Mesothelial cell of epicardium (in vitro differentiated cells): Measurements from ENCODE around the gene MAS1L. TPM values are rescaled to one million over a fixed set of nuclear protein-coding genes. Genes with fewer than 3 reads are reported as not detected.

Experiments
- DNase-seq, 2 experiments: peaks; one replicate each; pipeline ENCODE4 v3.0.0; 2021; ENCODE audit warnings: low spot score in 2 of 2; ENCODE audit not compliant: unreplicated experiment in 2 of 2
- H3K27ac Mint-ChIP-seq: 2 replicates; pipeline ENCODE4 v1.8.0; 2021; ENCODE audit warnings: mixed read lengths
- H3K27me3 Mint-ChIP-seq: 2 replicates; pipeline ENCODE4 v1.8.0; 2021; ENCODE audit warnings: low read depth, mixed read lengths
- H3K36me3 Mint-ChIP-seq: 2 replicates; pipeline ENCODE4 v1.8.0; 2021; ENCODE audit warnings: mixed read lengths
- H3K4me1 Mint-ChIP-seq: 2 replicates; pipeline ENCODE4 v1.8.0; 2021; ENCODE audit warnings: mixed read lengths
- H3K4me3 Mint-ChIP-seq: 2 replicates; pipeline ENCODE4 v1.8.0; 2021; ENCODE audit warnings: mild to moderate bottlenecking, moderate library complexity, mixed read lengths
- H3K9me3 Mint-ChIP-seq: 2 replicates; pipeline ENCODE4 v1.8.0; 2021; ENCODE audit warnings: mixed read lengths
- CTCF ChIP-seq: fragments of 200-600 bp; sonication (generic); IDR thresholded peaks from one replicate; pipeline ENCODE4 v1.5.0; 2021; ENCODE audit warnings: antibody characterized with exemption; ENCODE audit not compliant: unreplicated experiment
- total RNA-seq: library from RNA; stranded (reverse); gene quantifications from 3 replicates; pipeline ENCODE4 v1.2.1, GENCODE V29; 2021

Gene MAS1L
- total RNA-seq, 1 donor from 2014 or later = not detected

GRCh38 chr6:29483186-29483585, 4.6 kb downstream of the MAS1L start:
- no peak overlapping the region for H3K4me3 Mint-ChIP-seq
- no peak for DNase-seq
- peaks cover 12% of the 10 kb centered on the region for H3K27me3 Mint-ChIP-seq
- no peaks in the 10 kb centered on the region for H3K36me3 Mint-ChIP-seq
- no peaks in the 10 kb centered on the region for H3K4me1 Mint-ChIP-seq
- no peak for TF ChIP-seq CTCF
- H3K9me3 Mint-ChIP-seq = peaks cover 11% of the 10 kb centered on the region
- no peak overlapping the region for H3K27ac Mint-ChIP-seq

DNA sequence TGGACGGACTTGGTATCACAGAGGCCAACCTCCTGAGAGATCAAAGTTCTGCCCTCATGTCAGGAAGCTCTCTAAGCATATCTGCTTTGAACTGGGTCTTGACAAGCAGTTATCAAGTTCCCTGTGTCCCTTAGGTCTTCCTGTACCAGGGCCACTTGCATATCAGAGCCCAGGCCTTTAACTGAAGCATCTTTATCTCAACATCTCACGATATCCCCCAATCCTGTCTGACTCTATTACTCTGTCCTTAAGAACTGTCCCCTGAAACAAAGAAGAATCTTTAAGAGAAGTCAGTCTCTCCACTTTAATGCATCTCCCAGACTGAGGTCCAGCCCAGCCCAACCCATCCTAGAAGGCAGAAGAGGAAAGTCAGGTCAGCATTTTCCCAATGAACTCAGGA, 8.2 kb downstream of the MAS1L start:
- Mint-ChIP-seq H3K9me3 (peaks cover 11% of the 10 kb centered on the region), H3K27ac (no peak overlapping the region), H3K4me3 (no peak overlapping the region), H3K27me3 (peaks cover 8% of the 10 kb centered on the region), H3K4me1 (no peaks in the 10 kb centered on the region), H3K36me3 (no peaks in the 10 kb centered on the region)
- no peak for DNase-seq
- TF ChIP-seq CTCF = no peak

DNA sequence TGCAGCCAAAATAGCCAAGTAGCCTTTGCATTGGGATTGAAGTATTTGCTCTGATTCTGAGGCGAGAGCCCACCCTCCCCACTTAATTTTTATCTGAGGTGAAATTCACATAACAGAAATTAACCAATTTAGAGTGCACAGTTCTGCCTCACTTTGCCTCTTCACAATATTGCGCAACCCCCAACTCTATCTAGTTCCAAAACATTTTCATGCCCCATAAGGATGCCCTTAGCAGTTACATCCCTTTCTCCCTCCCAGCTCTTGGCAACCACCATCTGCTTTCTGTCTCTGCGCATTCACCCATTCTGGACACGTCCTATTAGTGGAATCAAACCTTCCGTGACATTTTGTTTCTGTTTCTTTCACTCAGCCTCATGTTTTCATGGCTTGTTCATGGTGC, 9.0 kb downstream of the MAS1L start:
- Mint-ChIP-seq H3K9me3 (peaks cover 11% of the 10 kb centered on the region), H3K27ac (no peak overlapping the region), H3K4me3 (no peak overlapping the region), H3K36me3 (no peaks in the 10 kb centered on the region), H3K4me1 (no peaks in the 10 kb centered on the region), H3K27me3 (peaks cover 8% of the 10 kb centered on the region)
- DNase-seq = no peak
- TF ChIP-seq CTCF = no peak

DNA sequence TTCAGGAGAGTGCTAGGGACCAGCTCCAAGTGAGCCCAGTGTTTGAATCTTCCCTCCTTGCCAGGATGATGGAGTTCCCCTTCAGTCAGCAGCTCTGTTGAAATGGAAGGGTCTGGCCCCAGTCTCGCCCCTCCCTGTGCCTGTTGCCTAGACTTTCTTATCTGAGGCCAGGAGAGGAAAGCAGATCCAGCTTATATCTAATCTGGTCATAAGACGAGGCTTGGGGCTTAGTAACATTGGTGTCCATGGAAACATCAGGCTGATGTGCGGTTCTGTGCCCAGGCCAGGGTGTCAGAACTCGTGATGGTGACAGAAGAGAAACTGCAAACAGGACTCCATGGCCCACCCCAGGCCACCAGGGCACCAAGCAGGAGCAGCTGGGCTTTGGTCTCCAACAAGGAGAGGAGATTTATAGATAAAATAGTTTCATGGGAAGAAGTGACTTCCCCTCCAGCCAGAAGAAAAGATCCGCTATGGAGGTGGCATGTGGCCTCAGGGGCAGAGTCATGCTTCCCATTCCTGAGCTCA, 9.8 kb downstream of the MAS1L start:
- H3K27me3 Mint-ChIP-seq = peaks cover 8% of the 10 kb centered on the region
- no peak for TF ChIP-seq CTCF
- no peak for DNase-seq
- H3K4me1 Mint-ChIP-seq = no peaks in the 10 kb centered on the region
- no peak overlapping the region for H3K27ac Mint-ChIP-seq
- H3K36me3 Mint-ChIP-seq = no peaks in the 10 kb centered on the region
- peaks cover 11% of the 10 kb centered on the region for H3K9me3 Mint-ChIP-seq
- no peak overlapping the region for H3K4me3 Mint-ChIP-seq

DNA sequence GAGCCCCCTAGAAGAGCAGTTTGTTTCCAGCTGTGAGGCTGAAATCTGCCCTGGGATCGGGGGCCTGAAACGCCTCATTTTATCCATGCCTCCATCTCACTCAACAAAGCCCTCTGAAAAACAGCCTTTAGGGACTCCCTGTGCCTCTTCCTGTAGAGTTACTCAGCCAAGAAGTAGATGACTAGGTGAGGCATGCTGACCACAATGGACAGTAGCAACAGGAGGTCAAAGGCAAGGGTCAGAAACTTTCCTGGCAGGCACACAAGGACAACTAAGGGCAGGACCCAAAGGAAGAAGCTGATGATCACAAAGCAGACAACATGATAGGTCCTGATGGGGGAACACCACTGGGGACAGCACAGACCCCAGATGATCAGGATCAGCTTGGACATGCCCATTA, 12.8 kb downstream of the MAS1L start:
- no peaks in the 10 kb centered on the region for H3K4me1 Mint-ChIP-seq
- H3K27ac Mint-ChIP-seq = no peak overlapping the region
- H3K4me3 Mint-ChIP-seq = no peak overlapping the region
- no peak for TF ChIP-seq CTCF
- H3K27me3 Mint-ChIP-seq = peaks cover 17% of the 10 kb centered on the region
- no peaks in the 10 kb centered on the region for H3K9me3 Mint-ChIP-seq
- no peak for DNase-seq
- no peaks in the 10 kb centered on the region for H3K36me3 Mint-ChIP-seq

- Mint-ChIP-seq H3K9me3 (no peaks in the 10 kb centered on the region), H3K36me3 (no peaks in the 10 kb centered on the region), H3K4me1 (no peaks in the 10 kb centered on the region), H3K4me3 (no peak overlapping the region), H3K27ac (no peak overlapping the region), H3K27me3 (peaks cover 24% of the 10 kb centered on the region)
- DNase-seq = no peak
- no peak for TF ChIP-seq CTCF
Observed at GRCh38 chr6:29466241-29466640, 21.5 kb downstream of the MAS1L start.
